Measurements from ENCODE around the gene PCDHGA1.

DNA sequence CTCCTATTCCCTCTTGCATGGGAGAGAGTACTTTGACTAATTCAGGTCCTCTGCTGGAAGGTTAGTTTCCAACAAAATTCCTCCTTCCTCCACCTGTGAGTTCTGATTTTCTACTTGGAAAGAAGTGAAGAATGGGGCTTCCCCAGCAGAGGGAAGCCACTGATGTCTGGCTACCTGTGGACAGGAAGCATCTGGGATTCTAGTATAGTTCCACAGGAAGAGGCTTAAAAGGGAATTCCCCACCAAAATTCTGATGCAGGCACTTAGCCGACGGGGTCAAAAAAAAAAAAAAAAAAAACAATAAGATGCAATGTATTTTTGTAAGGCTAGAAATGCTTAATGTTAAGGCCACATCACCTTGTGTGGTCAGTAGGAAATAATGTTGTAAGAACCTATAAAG lies 192.0 kb downstream of the PCDHGA1 start:
- TF ChIP-seq, protein P1, sequence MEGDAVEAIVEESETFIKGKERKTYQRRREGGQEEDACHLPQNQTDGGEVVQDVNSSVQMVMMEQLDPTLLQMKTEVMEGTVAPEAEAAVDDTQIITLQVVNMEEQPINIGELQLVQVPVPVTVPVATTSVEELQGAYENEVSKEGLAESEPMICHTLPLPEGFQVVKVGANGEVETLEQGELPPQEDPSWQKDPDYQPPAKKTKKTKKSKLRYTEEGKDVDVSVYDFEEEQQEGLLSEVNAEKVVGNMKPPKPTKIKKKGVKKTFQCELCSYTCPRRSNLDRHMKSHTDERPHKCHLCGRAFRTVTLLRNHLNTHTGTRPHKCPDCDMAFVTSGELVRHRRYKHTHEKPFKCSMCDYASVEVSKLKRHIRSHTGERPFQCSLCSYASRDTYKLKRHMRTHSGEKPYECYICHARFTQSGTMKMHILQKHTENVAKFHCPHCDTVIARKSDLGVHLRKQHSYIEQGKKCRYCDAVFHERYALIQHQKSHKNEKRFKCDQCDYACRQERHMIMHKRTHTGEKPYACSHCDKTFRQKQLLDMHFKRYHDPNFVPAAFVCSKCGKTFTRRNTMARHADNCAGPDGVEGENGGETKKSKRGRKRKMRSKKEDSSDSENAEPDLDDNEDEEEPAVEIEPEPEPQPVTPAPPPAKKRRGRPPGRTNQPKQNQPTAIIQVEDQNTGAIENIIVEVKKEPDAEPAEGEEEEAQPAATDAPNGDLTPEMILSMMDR (conservative IDR thresholded peaks at IDR 0.05; ENCODE audit: low read depth, low read length), result no peak
- no peak for TF ChIP-seq EZH2 (IDR thresholded peaks at IDR 0.05; ENCODE audit: borderline replicate concordance, low read depth, low read length, poor library complexity, severe bottlenecking)

All from A673 (cell line).